OCI-M2 (cell line): ENCODE measurements around the gene NPAS3.

Experiments
- DNase-seq: peaks from one replicate; lab custom pipeline; 2025; ENCODE audit not compliant: unreplicated experiment; lab: John Stamatoyannopoulos, UW

The NPAS3 gene

GRCh38 chr14:33505266-33505962 lies 566.7 kb downstream of the NPAS3 start:
- DNase-seq = no peak

- no peak for DNase-seq
These were observed 567.3 kb downstream of the NPAS3 start for GRCh38 chr14:33505963-33506329.

GRCh38 chr14:33508126-33509062 lies 569.7 kb downstream of the NPAS3 start:
- no peak for DNase-seq

GRCh38 chr14:33509454-33509853 lies 570.8 kb downstream of the NPAS3 start:
- no peak for DNase-seq

GRCh38 chr14:33510063-33510481 lies 571.4 kb downstream of the NPAS3 start:
- no peak for DNase-seq

GRCh38 chr14:33510991-33511390 lies 572.3 kb downstream of the NPAS3 start:
- DNase-seq = no peak

GRCh38 chr14:33511851-33512640 lies 573.4 kb downstream of the NPAS3 start:
- no peak for DNase-seq

GRCh38 chr14:33515441-33515840 lies 576.8 kb downstream of the NPAS3 start:
- no peak for DNase-seq

GRCh38 chr14:33515899-33516298 lies 577.2 kb downstream of the NPAS3 start:
- no peak for DNase-seq

GRCh38 chr14:33516898-33517436 lies 578.3 kb downstream of the NPAS3 start:
- DNase-seq = no peak

- DNase-seq = no peak
These were observed 582.5 kb downstream of the NPAS3 start for GRCh38 chr14:33521192-33521591.

GRCh38 chr14:33524244-33524643 lies 585.6 kb downstream of the NPAS3 start:
- no peak for DNase-seq

GRCh38 chr14:33525626-33526025 lies 586.9 kb downstream of the NPAS3 start:
- DNase-seq = no peak

GRCh38 chr14:33527023-33527634 lies 588.5 kb downstream of the NPAS3 start:
- DNase-seq = no peak

GRCh38 chr14:33528655-33529054 lies 590.0 kb downstream of the NPAS3 start:
- no peak for DNase-seq

GRCh38 chr14:33529787-33530757 lies 591.4 kb downstream of the NPAS3 start:
- no peak for DNase-seq

- no peak for DNase-seq
These were observed 593.9 kb downstream of the NPAS3 start for GRCh38 chr14:33532553-33532952.

- DNase-seq = no peak
These were observed 595.4 kb downstream of the NPAS3 start for GRCh38 chr14:33534104-33534503.

- DNase-seq = no peak
These were observed 596.0 kb downstream of the NPAS3 start for GRCh38 chr14:33534632-33535031.
